GM12875 (cell line): ENCODE data around the gene TMEM141.
"Not testable (repeated sequence)": the region's sequence is repeated elsewhere in the genome, so short reads cannot be mapped to it uniquely, and the experiment has no call there.

ENCODE experiments used
- H3K4me3 ChIP-seq: one replicate; pipeline ENCODE4 v1.5.1; 2011; ENCODE audit warnings: low read depth, low read length, control low read depth
- CTCF ChIP-seq: IDR thresholded peaks from 2 replicates; pipeline ENCODE4 v1.5.1; 2011; ENCODE audit warnings: low read depth, mild to moderate bottlenecking, control low read depth, inconsistent platforms, low read length, moderate library complexity, borderline replicate concordance; ENCODE audit not compliant: insufficient read depth

The TMEM141 gene

GRCh38 chr9:136751244-136751643 is 39.9 kb upstream of the TMEM141 start:
- no peak overlapping the region for H3K4me3 ChIP-seq
- TF ChIP-seq CTCF: no peak

DNA sequence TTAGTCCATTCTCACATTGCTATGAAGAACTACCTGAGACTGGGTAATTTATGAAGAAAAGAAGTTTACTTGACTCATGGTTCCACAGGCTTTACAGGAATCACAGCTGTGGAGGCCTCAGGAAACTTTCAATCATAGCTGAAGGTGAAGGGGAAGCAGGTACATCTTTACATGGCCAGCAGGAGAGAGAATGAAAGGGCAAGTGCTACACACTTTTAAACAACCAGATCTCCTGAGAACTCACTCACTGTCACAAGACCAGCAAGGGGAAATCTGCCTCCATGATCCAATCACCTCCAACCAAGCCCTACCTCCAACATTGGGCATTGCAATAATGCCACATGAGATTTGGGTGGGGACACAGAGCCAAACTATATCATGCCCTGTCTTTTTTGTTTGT is 39.3 kb upstream of the TMEM141 start:
- no peak overlapping the region for H3K4me3 ChIP-seq
- TF ChIP-seq CTCF: no peak

- no peak overlapping the region for H3K4me3 ChIP-seq
- TF ChIP-seq CTCF: no peak
Measured at GRCh38 chr9:136753371-136754058, 37.6 kb upstream of the TMEM141 start.

DNA sequence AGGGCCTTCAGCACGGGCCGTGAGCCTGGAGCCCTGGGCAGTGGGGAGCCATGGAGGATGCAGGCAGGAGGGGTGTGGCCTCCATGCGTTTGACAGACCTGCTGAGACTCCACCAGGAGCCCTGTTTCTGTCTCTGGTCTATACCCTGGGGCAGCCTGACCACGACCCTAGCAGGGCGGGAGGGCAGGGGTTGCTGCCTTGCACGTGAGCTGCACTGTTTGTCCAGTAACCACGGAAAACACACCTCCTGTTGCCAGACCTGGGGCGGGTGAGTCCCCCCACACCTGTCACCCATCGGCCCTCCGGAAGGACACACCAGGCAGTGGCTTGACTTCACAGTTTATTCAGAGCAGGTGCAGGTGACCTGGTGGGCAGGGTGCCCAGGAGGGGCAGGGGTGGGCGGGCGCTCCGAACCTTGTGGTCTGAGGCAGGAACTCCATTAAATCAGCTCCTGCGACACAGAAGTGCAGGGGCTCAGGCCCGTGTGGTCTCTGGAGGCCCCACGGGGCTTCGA is 37.0 kb upstream of the TMEM141 start:
- no peak for TF ChIP-seq CTCF

DNA sequence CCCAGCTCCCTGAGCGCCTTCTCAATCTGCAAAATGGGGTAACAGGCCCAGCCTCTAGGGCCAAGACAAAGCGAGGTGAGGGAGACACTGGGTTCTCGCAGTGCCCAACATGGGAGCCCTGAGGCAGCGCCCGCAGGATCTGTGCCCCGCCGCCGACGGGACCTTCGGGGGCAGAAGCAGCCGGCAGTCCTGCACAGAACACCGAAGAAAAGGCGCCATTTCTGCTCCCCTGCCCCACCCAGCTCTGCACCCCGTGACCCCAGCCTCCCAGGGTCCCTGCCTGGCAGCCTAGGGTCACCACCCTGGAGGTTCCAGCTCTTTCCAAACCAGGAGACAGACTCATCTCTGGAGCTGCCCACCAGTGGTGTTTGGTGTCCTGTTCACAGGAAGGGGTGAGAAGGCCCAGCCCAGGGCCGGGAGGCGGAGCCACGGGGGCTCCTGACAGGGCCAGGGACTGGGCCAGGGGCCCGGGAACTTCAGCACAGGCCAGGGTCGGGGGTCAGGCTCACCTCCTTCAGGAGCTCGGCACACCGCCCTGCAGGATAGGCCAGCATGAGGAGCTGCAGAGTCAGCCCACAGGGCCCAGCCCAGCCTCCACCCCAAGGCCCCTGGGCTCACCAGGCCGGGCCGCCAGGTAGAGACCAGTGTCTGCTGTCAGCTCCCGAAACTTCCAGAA is 36.4 kb upstream of the TMEM141 start:
- no peak overlapping the region for H3K4me3 ChIP-seq
- no peak for TF ChIP-seq CTCF

More for the DNA sequence above, 37.0 kb upstream of the TMEM141 start:
- no peak overlapping the region for H3K4me3 ChIP-seq

DNA sequence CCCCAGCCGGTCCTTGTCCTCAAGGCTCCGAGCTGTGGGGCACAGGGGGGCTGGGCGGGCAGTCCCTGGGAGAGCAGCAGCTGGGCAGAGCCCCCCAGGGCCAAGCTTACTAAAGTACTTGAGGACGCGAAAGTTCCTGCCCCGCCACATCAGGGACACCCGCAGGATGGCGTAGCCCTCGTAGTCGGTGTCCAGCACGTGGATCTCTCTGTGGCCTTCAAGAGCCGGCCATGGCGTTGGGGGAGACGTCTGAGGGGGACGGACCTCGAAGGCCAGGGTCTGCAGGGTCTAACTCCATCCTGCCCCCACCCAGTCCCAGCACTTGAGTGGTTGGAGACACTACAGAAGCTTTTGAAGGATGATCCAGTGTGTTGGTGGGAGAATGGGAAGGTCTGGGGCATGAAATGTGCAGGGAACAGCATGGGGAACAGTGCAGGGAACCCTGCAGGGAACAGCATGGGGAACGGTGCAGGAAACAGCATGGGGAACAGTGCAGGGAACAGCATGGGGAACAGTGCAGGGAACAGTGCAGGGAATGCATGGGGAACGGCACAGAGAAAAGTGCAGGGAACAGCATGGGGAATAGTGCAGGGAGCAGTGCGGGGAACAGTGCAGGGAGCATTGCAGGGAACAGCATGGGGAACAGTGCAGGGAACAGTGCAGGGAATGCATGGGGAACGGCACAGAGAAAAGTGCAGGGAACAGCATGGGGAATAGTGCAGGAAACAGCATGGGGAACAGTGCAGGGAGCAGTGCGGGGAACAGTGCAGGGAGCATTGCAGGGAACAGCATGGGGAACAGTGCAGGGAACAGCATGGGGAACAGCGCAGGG is 35.6 kb upstream of the TMEM141 start:
- H3K4me3 ChIP-seq: not testable (repeated sequence)

DNA sequence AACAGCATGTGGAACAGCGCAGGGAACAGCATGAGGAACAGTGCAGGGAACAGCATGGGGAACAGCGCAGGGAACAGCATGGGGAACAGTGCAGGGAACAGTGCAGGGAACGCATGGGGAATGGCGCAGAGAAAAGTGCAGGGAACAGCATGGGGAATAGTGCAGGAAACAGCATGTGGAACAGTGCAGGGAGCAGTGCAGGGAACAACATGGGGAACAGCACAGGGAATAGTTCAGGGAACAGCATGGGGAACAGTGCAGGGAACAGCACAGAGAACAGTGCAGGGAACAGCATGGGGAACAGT is 35.1 kb upstream of the TMEM141 start:
- H3K4me3 ChIP-seq: no peak overlapping the region
- no peak for TF ChIP-seq CTCF
